PC-3 (cell line): Measurements from ENCODE around the gene GSTM3. TPM values are rescaled to one million over a fixed set of nuclear protein-coding genes. Genes with fewer than 3 reads are reported as not detected.
"Not testable (repeated sequence)": the region's sequence is repeated elsewhere in the genome, so short reads cannot be mapped to it uniquely, and the experiment has no call there.

Experiments used
- ATAC-seq: fragments of 200-7000 bp; cut with Tn5 transposase; 2 replicates; pipeline ENCODE4 v1.9.1; 2020; ENCODE audit warnings: mild to moderate bottlenecking, moderate library complexity
- BruUV-seq: library from RNA; stranded (reverse); fragments of 400-500 nt; replicated peaks from 2 replicates; lab custom pipeline; 2021; lab: Mats Ljungman, UMichigan
- CTCF ChIA-PET: fragments of 300-600 bp; sonication (Branson Sonifier 250); formaldehyde crosslinking; loops from one replicate; lab custom pipeline; 2022; ENCODE audit warnings: antibody characterized with exemption; lab: Charles Lee
- POLR2A ChIA-PET: fragments of 300-600 bp; sonication (Branson Sonifier 250); formaldehyde crosslinking; loops from one replicate; lab custom pipeline; 2022; ENCODE audit warnings: antibody characterized with exemption; ENCODE audit not compliant: unreplicated experiment; lab: Charles Lee
- DNase-seq: peaks from one replicate; pipeline ENCODE4 v3.0.0-alpha.2; 2015
- H2AFZ ChIP-seq: fragments of 300-600 bp; sonication (generic); 2 replicates; pipeline ENCODE4 v1.6.0; 2016; ENCODE audit warnings: antibody characterized with exemption, low read length
- H3F3A ChIP-seq: fragments of 300-600 bp; sonication (generic); one replicate; pipeline ENCODE4 v1.6.0; 2017; ENCODE audit warnings: antibody characterized with exemption, low read length, control low read depth, mild to moderate bottlenecking; ENCODE audit not compliant: unreplicated experiment
- H3K27ac ChIP-seq: fragments of 300-600 bp; sonication (generic); 2 replicates; pipeline ENCODE4 v1.5.1; 2016; ENCODE audit warnings: mild to moderate bottlenecking, low read length
- H3K27me3 ChIP-seq: fragments of 300-600 bp; sonication (generic); 2 replicates; pipeline ENCODE4 v1.6.1; 2016; ENCODE audit warnings: low read length, mixed read lengths
- H3K36me3 ChIP-seq: fragments of 300-600 bp; sonication (generic); 2 replicates; pipeline ENCODE4 v1.6.1; 2016; ENCODE audit warnings: low read depth, mixed run types, low read length, mixed read lengths
- H3K4me1 ChIP-seq: fragments of 300-600 bp; sonication (generic); 2 replicates; pipeline ENCODE4 v1.5.1; 2016; ENCODE audit warnings: low read length; ENCODE audit not compliant: insufficient read depth
- H3K4me2 ChIP-seq: fragments of 300-600 bp; sonication (generic); 2 replicates; pipeline ENCODE4 v1.6.0; 2016; ENCODE audit warnings: low read length
- H3K4me3 ChIP-seq: fragments of 300-600 bp; sonication (generic); 2 replicates; pipeline ENCODE4 v1.5.1; 2016; ENCODE audit warnings: mild to moderate bottlenecking, low read length, mixed read lengths
- H3K79me2 ChIP-seq: fragments of 300-600 bp; sonication (generic); 2 replicates; pipeline ENCODE4 v1.6.1; 2017; ENCODE audit warnings: low read length, mixed read lengths
- H3K9ac ChIP-seq: fragments of 300-600 bp; sonication (generic); 2 replicates; pipeline ENCODE4 v1.6.0; 2016; ENCODE audit warnings: mild to moderate bottlenecking, low read length
- H3K9me2 ChIP-seq: fragments of 300-600 bp; sonication (generic); replicated peaks from 2 replicates; pipeline ENCODE4 v1.6.1; 2016; ENCODE audit warnings: mixed run types, low read length, mixed read lengths
- H3K9me3 ChIP-seq: fragments of 300-600 bp; sonication (generic); 2 replicates; pipeline ENCODE4 v1.6.1; 2016; ENCODE audit warnings: low read length, mixed read lengths
- H4K20me1 ChIP-seq: fragments of 300-600 bp; sonication (generic); 2 replicates; pipeline ENCODE4 v1.6.1; 2016; ENCODE audit warnings: low read length, mixed read lengths
- EZH2 ChIP-seq: fragments of 300-600 bp; sonication (generic); IDR thresholded peaks from one replicate; pipeline ENCODE4 v1.6.1; 2017; ENCODE audit warnings: antibody characterized with exemption, mild to moderate bottlenecking, low read length; ENCODE audit not compliant: unreplicated experiment
- EZH2phosphoT487 ChIP-seq: fragments of 300-600 bp; sonication (generic); IDR thresholded peaks from 2 replicates; pipeline ENCODE4 v1.6.1; 2018; ENCODE audit warnings: mild to moderate bottlenecking, antibody characterized with exemption, low read length, borderline replicate concordance
- intact Hi-C: fragments of 100-400 bp; cut with micrococcal nuclease; formaldehyde crosslinking; loops from 2 replicates; pipeline ENCODE4 v1.9.0; 2023
- total RNA-seq: library from RNA; depleted of rRNA; stranded (reverse); fragments of >200 nt; gene quantifications from 2 replicates; pipeline ENCODE4 v1.2.3, GENCODE V29; 2014
- TF ChIP-seq, protein P1 (sequence below): fragments of 300-600 bp; sonication (generic); conservative IDR thresholded peaks from 2 replicates; pipeline ENCODE4 v1.5.1; 2017; ENCODE audit warnings: antibody characterized with exemption, low read depth, mild to moderate bottlenecking, low read length

The GSTM3 gene
- total RNA-seq, 1 experiment from 2014 or later = 76.6 TPM

DNA sequence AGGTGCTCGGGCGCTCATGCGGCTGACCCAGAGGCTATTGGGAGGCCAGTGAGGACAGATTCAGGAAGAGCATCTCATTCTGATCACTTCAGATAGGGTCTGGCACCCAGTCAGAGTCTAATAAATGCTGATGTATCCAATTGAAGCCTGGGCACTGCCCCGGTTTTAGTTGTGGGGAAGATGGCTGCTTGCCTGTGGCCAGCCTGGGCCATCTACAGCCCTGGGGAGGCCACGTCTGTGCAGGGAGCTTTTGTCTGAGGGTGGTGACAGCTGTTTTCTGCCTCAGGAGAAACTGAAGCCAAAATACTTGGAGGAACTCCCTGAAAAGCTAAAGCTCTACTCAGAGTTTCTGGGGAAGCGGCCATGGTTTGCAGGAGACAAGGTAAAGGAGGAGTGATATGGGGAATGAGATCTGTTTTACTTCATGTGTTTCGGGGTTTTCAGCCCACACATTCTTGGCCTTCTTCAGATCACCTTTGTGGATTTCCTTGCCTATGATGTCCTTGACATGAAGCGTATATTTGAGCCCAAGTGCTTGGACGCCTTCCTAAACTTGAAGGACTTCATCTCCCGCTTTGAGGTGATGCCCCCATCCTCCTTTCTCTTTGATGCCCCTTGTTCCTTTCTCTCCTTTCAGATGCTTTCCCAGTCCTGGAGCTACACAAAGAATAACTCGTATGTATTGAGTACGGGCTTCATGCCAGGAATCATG is 26.0 kb downstream of the GSTM3 start:
- ATAC-seq (no peak), DNase-seq (no peak)
- POLR2A ChIA-PET = no interaction called here
- H3K36me3 ChIP-seq = no peaks in the 10 kb centered on the region
- intact Hi-C loops = no loop called here
- CTCF ChIA-PET = no interaction called here
- no peaks in the 10 kb centered on the region for H3K9me3 ChIP-seq
- H2AFZ ChIP-seq = no peak overlapping the region
- no TSS peak for BruUV-seq
- TF ChIP-seq, protein P1, sequence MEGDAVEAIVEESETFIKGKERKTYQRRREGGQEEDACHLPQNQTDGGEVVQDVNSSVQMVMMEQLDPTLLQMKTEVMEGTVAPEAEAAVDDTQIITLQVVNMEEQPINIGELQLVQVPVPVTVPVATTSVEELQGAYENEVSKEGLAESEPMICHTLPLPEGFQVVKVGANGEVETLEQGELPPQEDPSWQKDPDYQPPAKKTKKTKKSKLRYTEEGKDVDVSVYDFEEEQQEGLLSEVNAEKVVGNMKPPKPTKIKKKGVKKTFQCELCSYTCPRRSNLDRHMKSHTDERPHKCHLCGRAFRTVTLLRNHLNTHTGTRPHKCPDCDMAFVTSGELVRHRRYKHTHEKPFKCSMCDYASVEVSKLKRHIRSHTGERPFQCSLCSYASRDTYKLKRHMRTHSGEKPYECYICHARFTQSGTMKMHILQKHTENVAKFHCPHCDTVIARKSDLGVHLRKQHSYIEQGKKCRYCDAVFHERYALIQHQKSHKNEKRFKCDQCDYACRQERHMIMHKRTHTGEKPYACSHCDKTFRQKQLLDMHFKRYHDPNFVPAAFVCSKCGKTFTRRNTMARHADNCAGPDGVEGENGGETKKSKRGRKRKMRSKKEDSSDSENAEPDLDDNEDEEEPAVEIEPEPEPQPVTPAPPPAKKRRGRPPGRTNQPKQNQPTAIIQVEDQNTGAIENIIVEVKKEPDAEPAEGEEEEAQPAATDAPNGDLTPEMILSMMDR = no peak
- TF ChIP-seq EZH2phosphoT487 (no peak), EZH2 (no peak)
- no peaks in the 10 kb centered on the region for H3F3A ChIP-seq
- no peaks in the 10 kb centered on the region for H3K27me3 ChIP-seq
- H3K79me2 ChIP-seq = no peaks in the 10 kb centered on the region
- H3K4me2 ChIP-seq = no peak overlapping the region
- no peaks in the 10 kb centered on the region for H3K9me2 ChIP-seq
- H3K4me3 ChIP-seq = no peak overlapping the region
- peaks cover 8% of the 10 kb centered on the region for H3K4me1 ChIP-seq
- H3K9ac ChIP-seq = no peak overlapping the region
- no peak overlapping the region for H3K27ac ChIP-seq
- no peaks in the 10 kb centered on the region for H4K20me1 ChIP-seq

DNA sequence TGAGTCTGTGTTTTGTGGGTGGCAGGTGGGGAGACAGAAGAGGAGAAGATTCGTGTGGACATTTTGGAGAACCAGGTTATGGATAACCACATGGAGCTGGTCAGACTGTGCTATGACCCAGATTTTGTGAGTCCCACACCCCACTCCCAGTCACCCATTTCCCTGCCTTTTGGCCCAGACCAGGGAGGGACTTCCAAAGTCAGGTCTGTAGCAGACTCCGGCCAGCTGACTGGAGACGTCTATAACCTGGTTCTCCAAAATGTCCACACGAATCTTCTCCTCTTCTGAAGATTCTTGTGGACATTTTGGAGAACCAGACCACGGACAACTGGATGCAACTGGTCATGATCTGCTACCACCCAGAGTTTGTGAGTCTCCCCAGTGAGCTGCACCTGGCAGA is 27.2 kb downstream of the GSTM3 start:
- ATAC-seq = no peak
- H4K20me1 ChIP-seq = no peaks in the 10 kb centered on the region
- no peak overlapping the region for H3K9ac ChIP-seq
- POLR2A ChIA-PET = no interaction called here
- no peak overlapping the region for H2AFZ ChIP-seq
- H3K4me3 ChIP-seq = no peak overlapping the region
- DNase-seq = no peak
- no peaks in the 10 kb centered on the region for H3K9me3 ChIP-seq
- no TSS peak for BruUV-seq
- H3K27ac ChIP-seq = no peak overlapping the region
- H3K27me3 ChIP-seq = no peaks in the 10 kb centered on the region
- no peaks in the 10 kb centered on the region for H3K9me2 ChIP-seq
- intact Hi-C loops = no loop called here
- CTCF ChIA-PET = interaction anchor here (0.6 kb wide), 1 partner anchor 206 kb away, joined by 3 read pairs; no protein-coding TSS in a partner anchor
- no peaks in the 10 kb centered on the region for H3F3A ChIP-seq
- TF ChIP-seq, protein P1 = no peak
- no peak for TF ChIP-seq EZH2phosphoT487
- no peak for TF ChIP-seq EZH2
- H3K4me1 ChIP-seq = no peaks in the 10 kb centered on the region
- H3K4me2 ChIP-seq = no peak overlapping the region
- H3K36me3 ChIP-seq = no peaks in the 10 kb centered on the region
- no peaks in the 10 kb centered on the region for H3K79me2 ChIP-seq

DNA sequence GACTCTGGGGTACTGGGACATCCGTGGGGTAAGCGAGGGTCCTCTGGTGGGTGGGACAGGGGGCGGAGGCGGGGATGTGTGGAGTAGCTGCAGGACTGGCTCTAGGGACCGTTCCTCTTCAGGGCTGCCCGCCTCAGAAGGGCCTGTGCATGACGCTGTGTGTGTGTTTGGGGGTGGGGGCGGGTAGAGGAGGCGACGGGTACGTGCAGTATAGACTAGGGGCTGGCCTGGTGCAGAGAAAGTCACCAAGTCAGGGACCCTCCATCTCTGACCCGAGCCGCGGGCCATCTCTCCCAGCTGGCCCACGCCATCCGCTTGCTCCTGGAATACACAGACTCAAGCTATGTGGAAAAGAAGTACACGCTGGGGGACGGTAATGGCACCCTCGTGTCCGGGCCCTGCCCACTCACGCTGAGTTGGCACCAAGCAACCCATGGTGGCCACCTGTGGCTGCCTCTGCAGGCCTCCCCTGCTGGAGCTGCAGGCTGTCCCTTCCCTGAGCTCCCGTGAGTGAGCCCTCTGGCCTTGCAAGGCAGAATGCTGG is 28.4 kb downstream of the GSTM3 start:
- CTCF ChIA-PET = no interaction called here
- Histone ChIP-seq H3K27me3 (no peaks in the 10 kb centered on the region), H3K79me2 (no peaks in the 10 kb centered on the region), H3F3A (no peaks in the 10 kb centered on the region), H3K9me3 (no peaks in the 10 kb centered on the region), H3K36me3 (no peaks in the 10 kb centered on the region), H3K9me2 (no peaks in the 10 kb centered on the region), H2AFZ (no peak overlapping the region), H3K4me1 (no peaks in the 10 kb centered on the region), H3K4me3 (no peak overlapping the region), H3K9ac (no peak overlapping the region), H3K27ac (no peak overlapping the region), H4K20me1 (no peaks in the 10 kb centered on the region), H3K4me2 (no peak overlapping the region)
- POLR2A ChIA-PET = no interaction called here
- DNase-seq = no peak
- intact Hi-C loops = no loop called here
- BruUV-seq = no TSS peak
- no peak for ATAC-seq
- TF ChIP-seq EZH2phosphoT487 (no peak), EZH2 (no peak)
- TF ChIP-seq, protein P1 = no peak

DNA sequence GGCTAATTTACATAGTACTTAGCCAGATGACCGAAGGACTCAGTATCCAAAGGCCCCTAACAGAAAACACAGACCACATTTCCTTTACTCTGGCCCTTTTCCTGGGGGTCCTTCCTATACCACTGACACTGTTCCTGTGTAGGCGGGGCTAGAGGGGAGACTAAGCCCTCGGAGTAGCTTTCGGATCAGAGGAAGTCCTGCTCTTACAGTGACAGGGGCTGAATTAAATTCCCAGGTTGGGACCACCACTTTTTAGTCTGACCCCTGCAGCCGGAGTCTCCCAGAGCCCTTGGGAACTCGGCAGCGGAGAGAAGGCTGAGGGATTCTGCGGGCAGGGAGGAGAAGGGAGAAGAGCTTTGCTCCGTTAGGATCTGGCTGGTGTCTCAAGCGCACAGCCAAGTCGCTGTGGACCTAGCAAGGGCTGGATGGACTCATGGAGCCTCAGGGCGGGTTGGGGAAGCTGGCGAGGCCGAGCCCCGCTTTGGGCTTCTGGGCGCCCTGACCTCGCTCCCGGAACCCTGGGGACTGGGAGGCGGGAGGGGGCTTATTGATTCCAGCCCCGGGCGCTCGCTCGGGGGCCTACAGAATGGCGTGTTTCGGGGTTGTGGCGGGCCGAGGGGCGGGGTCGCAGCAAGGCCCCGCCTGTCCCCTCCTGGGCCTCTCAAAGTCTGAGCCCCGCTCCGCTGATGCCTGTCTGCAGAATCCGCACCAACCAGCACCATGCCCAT is 29.1 kb downstream of the GSTM3 start, which contains the start of gene GSTM5:
GSTM5 (plus strand) TSS at position 659 of the 728 bp plus-strand sequence; CDS start at position 721, 62 bp downstream.
- H3K4me3 ChIP-seq, ATAC-seq, H3K9ac ChIP-seq, BruUV-seq, H2AFZ ChIP-seq, H3K4me2 ChIP-seq, H3F3A ChIP-seq, CTCF ChIA-PET, POLR2A ChIA-PET, H3K9me3 ChIP-seq, H3K9me2 ChIP-seq, H4K20me1 ChIP-seq, intact Hi-C loops, H3K4me1 ChIP-seq, H3K27me3 ChIP-seq, H3K36me3 ChIP-seq, H3K27ac ChIP-seq, H3K79me2 ChIP-seq, DNase-seq: not testable (repeated sequence)
